Skeletal muscle tissue (tissue), 4 donors: ENCODE data around the gene DRC1. TPM values are rescaled to one million over a fixed set of nuclear protein-coding genes. Genes with fewer than 3 reads are reported as not detected.
"Not testable (repeated sequence)": the region's sequence is repeated elsewhere in the genome, so short reads cannot be mapped to it uniquely, and the experiment has no call there.

Experiments
- H3K27ac ChIP-seq: one replicate; pipeline ENCODE4 v1.7.0; 2013; ENCODE audit warnings: mild to moderate bottlenecking, low read depth, low read length, inconsistent platforms
- H3K27me3 ChIP-seq, 3 donors: one replicate each; pipeline ENCODE4 v1.7.0; 2013; ENCODE audit warnings: low read length in 3 of 3; ENCODE audit not compliant: control insufficient read depth in 3 of 3, insufficient read depth in 3 of 3
- H3K36me3 ChIP-seq, 3 donors: one replicate each; pipeline ENCODE4 v1.7.0; 2013; ENCODE audit warnings: low read length in 3 of 3; ENCODE audit not compliant: control insufficient read depth in 3 of 3, insufficient read depth in 3 of 3
- H3K4me1 ChIP-seq, 3 donors: one replicate each; pipeline ENCODE4 v1.7.0; 2013; ENCODE audit warnings: low read length in 3 of 3, mild to moderate bottlenecking in 3 of 3; ENCODE audit not compliant: control insufficient read depth in 3 of 3, insufficient read depth in 3 of 3
- H3K4me3 ChIP-seq, 3 donors: one replicate each; pipeline ENCODE4 v1.7.0; 2013; ENCODE audit warnings: low read length in 3 of 3
- H3K9ac ChIP-seq, 3 donors: one replicate each; pipeline ENCODE4 v1.7.0; 2013; ENCODE audit warnings: low read length in 3 of 3, mild to moderate bottlenecking in 3 of 3, moderate library complexity in 2 of 3, low read depth in 1 of 3
- H3K9me3 ChIP-seq, 3 donors: one replicate each; pipeline ENCODE4 v1.7.0; 2013; ENCODE audit warnings: low read length in 3 of 3; ENCODE audit not compliant: control insufficient read depth in 3 of 3
- total RNA-seq: library from RNA; depleted of rRNA; stranded (reverse); fragments of >200 nt; gene quantifications from one replicate; pipeline ENCODE4 v1.2.3, GENCODE V29; 2014
- donor health status: Osteomylitis.

DRC1 gene
- 2.1 TPM for total RNA-seq

DNA sequence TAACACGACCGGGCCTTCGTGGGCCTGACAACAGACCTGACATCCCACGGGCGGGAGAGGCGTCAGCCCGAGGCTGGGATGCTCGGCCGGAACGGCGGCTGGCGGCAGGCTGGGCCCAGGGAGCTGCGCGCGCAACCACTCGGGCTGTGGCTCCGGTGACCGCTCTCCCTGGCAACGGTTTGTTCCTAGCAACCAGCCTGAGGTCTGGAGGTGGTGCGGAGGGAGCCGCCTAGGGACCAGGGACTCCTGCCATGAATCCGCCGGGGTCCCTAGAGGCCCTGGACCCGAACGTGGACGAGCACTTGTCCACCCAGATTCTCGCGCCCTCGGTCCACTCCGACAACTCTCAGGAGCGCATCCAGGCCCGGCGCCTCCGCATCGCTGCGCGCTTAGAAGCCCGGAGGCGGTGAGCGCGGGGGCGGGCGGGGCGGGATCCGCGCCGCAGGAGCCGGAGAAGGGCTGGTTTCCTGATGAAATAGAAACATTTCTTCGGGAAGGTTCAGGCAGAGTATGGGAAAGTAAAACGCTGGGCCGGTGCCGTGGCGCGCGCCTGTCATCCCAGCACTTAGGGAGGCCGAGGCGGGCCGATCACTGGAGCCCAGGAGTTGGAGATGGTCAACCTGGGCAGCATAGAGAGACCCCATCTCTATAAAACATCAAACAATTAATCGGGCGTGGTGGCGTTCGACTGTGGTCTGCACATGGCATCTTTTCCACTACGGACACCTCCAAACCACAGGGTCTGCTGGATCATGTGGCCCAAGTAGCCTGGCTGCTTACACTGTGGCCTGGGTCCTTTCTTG is at the start of gene DRC1:
TSS of gene DRC1 (plus strand) at position 182 of the 803 bp plus-strand sequence. CDS start at position 252, 70 bp downstream.
- peaks cover 0 to 3% (median 0%) of the 10 kb centered on the region in 3 donors for H3K36me3 ChIP-seq
- H3K27me3 ChIP-seq: peaks cover 3 to 8% (median 3%) of the 10 kb centered on the region in 3 donors
- H3K4me3 ChIP-seq: peak within 1 kb of the TSS in 2 of 3 donors; percentile 35 to 43
- H3K27ac ChIP-seq: no peak within 1 kb of the TSS
- H3K4me1 ChIP-seq: peaks cover 2 to 5% (median 4%) of the 10 kb centered on the region in 3 donors
- H3K9ac ChIP-seq: no peak within 1 kb of the TSS
- no peaks in the 10 kb centered on the region for H3K9me3 ChIP-seq

DNA sequence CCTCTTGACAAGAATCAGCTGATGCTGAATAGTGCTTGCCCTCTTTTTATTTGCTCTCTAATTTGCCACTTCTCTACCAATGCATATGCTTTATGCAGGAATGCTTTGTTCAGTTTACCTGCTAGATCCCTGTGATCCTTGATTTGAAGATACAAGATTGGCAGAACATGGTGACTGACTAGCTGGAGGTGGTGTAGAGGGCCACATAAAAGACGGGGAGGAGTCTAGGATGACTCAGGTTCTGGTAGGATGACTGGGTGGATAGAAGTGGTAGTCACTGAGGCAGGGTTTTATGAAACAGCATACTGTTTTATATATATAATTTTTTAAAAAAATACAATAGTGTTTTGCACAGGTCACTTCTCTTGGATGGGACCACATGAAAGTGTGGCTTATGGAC is 48.8 kb upstream of the DRC1 start:
- Histone ChIP-seq H3K9ac (no peak overlapping the region), H3K4me1 (peaks cover 3 to 9% (median 7%) of the 10 kb centered on the region in 3 donors), H3K27me3 (no peaks in the 10 kb centered on the region), H3K27ac (no peak overlapping the region), H3K4me3 (no peak overlapping the region), H3K9me3 (no peaks in the 10 kb centered on the region), H3K36me3 (no peaks in the 10 kb centered on the region)

DNA sequence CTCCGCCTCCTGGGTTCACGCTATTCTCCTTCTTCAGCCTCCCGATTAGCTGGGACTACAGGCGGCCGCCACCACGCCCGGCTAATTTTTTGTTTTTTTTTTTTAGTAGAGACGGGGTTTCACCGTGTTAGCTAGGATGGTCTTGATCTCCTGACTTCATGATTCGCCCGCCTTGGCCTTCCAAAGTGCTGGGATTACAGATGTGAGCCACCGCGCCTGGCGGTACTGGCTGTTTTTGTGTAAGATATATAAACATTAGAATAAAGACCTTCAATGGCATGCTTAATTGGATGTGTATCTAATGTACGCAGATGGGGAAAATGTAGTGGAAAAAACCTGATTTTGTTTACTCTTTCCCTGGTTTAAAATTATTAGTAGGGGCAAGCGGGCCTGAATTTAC is 47.3 kb upstream of the DRC1 start:
- not testable (repeated sequence) for H3K9ac ChIP-seq, H3K27me3 ChIP-seq, H3K27ac ChIP-seq, H3K36me3 ChIP-seq, H3K9me3 ChIP-seq, H3K4me1 ChIP-seq, H3K4me3 ChIP-seq

DNA sequence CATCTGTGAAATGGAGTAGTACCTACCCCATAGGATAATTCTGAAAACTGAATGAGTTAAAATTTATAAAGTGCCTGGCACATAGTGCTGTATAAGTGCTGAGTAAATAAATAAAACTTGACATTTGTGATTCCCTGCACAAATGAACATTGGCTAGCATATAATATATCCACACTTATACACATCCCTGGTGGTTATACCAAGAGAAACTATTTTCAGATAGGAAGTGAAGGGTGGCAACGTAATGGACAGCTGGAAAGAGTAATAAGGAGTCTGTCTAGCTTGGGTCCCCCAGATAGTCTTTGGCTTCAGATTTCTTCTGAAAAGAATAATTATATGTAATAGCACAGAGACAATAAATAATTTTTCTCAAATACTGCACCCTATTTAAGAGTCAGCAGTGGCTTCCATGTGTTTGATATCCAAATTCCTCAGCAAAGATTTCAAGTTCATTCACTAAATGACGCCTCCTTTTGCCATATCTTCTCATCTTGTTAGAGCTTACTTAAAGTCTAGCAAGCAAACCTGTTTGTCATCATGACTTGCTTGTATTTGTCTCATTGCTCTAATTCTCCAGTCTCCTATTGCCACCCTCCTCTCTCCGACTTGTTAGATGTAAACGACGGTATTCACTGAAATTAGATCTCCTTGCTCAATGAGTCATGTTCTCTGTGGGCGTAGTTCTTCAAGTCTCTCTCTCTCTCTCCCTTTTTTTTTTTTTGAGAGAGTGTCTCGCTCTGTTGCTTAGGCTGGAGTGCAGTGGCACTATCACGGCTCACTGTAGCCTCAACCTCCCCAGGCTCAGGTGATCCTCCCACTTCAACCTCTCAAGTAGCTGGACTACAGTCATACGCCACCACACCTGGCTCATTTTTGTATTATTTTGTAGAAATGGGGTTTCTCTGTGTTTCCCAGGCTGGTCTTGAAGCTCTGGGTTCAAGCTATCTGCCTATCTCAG is 46.4 kb upstream of the DRC1 start:
- H3K9me3 ChIP-seq: no peaks in the 10 kb centered on the region
- peak overlapping the region; percentile 60 for H3K27ac ChIP-seq
- no peaks in the 10 kb centered on the region for H3K27me3 ChIP-seq
- no peaks in the 10 kb centered on the region for H3K36me3 ChIP-seq
- H3K4me3 ChIP-seq: peak overlapping the region in 2 of 3 donors; percentile 4 to 15
- H3K9ac ChIP-seq: peak overlapping the region in 2 of 3 donors; percentile 5 to 40
- peaks cover 7 to 10% (median 9%) of the 10 kb centered on the region in 3 donors for H3K4me1 ChIP-seq

DNA sequence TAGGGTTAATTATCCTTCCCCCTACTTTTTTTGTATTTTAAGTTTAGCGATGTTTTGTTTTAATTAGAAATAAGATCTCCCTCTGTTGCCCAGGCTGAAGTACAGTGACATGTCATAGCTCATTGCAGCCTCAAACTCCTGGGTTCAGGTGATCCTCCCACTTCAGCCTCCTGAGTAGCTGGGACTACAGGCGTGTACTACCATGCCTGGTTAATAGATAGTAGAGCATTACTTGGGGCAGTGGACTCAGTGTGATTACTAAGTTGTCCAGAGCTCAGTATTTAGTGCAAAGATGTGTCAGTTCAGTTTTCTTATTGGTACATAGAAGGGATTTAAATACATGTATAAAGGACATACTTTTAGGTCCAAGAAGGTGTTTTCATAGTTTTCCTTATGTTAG is 45.6 kb upstream of the DRC1 start:
- peak overlapping the region; percentile 60 for H3K27ac ChIP-seq
- H3K4me3 ChIP-seq: peak overlapping the region in 1 of 3 donors; percentile 4
- peak overlapping the region in 2 of 3 donors; percentile 5 to 40 for H3K9ac ChIP-seq
- no peaks in the 10 kb centered on the region for H3K27me3 ChIP-seq
- H3K4me1 ChIP-seq: peaks cover 9 to 12% (median 10%) of the 10 kb centered on the region in 3 donors
- H3K9me3 ChIP-seq: no peaks in the 10 kb centered on the region
- no peaks in the 10 kb centered on the region for H3K36me3 ChIP-seq

DNA sequence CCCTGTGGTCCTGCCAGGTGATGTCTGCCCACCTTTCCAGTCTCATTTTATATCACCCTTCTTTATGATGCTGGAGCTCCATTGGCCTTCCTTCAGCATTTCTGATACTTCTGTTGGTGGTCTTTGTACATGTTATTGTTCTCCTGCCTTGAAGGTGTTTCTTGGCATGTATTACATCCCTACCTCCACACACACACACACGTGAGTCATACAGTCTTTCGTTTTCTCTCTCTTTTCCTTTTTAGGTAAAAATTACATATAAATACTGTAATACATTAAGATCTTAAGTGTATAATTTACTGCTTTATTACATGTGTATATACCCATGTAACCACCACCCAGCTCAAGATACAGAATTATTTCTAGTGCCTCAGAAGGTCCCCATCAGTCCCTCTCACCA is 44.9 kb upstream of the DRC1 start:
- Histone ChIP-seq H3K27me3 (no peaks in the 10 kb centered on the region), H3K9me3 (no peaks in the 10 kb centered on the region), H3K4me1 (peaks cover 9 to 12% (median 10%) of the 10 kb centered on the region in 3 donors), H3K36me3 (no peaks in the 10 kb centered on the region), H3K27ac (no peak overlapping the region), H3K9ac (no peak overlapping the region), H3K4me3 (no peak overlapping the region)

DNA sequence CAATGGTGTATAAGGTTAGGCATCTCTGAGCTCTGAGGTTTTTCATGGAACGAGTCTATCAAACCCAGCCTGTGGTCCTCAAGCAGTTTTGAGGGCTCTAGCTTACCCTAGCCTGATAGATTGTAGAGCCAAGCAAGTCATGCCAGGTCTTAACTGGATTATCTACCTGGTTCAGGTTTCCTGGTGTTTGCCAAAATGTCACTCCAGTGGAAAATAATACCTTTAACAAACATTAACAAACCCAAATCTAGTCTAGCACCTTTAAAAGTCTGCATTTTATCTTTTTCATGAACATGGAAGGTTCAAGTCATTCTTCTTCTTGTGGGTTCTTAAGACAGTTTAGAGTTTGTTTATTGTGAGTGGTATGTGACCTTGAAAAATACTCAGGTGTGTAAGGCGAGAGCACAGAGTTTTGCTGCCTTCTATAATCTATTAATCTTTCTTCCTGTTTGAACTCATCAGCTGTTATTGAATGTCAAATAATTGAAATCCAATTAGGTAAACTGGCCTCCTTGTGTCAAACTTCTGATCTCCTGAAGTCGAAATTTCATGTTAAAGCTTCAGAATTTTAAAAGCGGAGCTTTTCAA is 41.7 kb upstream of the DRC1 start:
- Histone ChIP-seq H3K9ac (no peak overlapping the region), H3K9me3 (no peaks in the 10 kb centered on the region), H3K4me3 (no peak overlapping the region), H3K27me3 (no peaks in the 10 kb centered on the region), H3K27ac (no peak overlapping the region), H3K4me1 (peaks cover 9 to 12% (median 10%) of the 10 kb centered on the region in 3 donors), H3K36me3 (no peaks in the 10 kb centered on the region)

DNA sequence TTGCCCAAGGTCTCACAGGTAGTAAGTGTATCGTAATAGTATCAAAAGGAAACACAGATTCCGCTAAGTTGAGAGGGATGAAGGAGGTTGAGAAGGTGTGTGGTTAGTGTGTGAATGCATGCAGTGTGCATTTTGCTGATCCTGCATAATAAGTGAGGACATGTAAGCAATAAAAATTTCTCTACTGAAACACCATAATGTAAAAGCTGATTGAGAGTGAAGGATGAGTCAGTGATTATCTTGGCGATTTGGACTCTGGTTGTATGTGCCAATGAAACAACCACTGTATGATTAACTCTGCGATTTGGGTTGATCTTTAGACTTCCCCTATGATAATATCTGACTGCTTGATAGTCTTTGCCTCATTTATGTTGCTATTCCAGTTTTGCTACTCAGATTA is 38.4 kb upstream of the DRC1 start:
- Histone ChIP-seq H3K27ac (no peak overlapping the region), H3K9ac (no peak overlapping the region), H3K4me3 (no peak overlapping the region), H3K36me3 (peaks cover 5 to 19% (median 9%) of the 10 kb centered on the region in 3 donors), H3K27me3 (no peaks in the 10 kb centered on the region), H3K4me1 (peaks cover 3 to 6% (median 3%) of the 10 kb centered on the region in 3 donors), H3K9me3 (no peaks in the 10 kb centered on the region)

DNA sequence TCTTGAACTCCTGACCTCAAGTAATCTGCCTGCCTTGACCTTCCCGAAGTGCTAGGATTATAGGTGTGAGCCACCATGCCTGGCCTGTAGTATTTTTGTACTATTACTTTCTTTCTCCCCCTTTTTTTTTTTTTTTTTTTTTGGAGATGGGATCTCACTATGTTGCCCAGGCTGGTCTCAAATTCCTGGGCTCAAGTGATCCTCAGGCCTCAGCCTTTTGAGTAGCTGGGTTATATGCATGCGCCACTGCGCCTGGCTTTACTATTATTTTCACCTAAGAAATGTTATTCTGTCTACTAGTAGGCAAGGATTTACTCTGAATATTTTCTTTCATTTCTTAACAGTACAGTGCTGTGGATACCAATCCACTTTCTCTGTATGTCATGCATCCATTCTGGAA is 37.8 kb upstream of the DRC1 start:
- no peaks in the 10 kb centered on the region for H3K9me3 ChIP-seq
- H3K27me3 ChIP-seq: no peaks in the 10 kb centered on the region
- peaks cover 3 to 6% (median 3%) of the 10 kb centered on the region in 3 donors for H3K4me1 ChIP-seq
- H3K9ac ChIP-seq: no peak overlapping the region
- H3K36me3 ChIP-seq: peaks cover 5 to 19% (median 9%) of the 10 kb centered on the region in 3 donors
- no peak overlapping the region for H3K4me3 ChIP-seq
- H3K27ac ChIP-seq: no peak overlapping the region
